GM12865 (cell line): ENCODE results near the gene PCDH10.

Source experiments
- DNase-seq: peaks from one replicate; pipeline ENCODE4 v3.0.0; 2010; ENCODE audit warnings: low read depth
- H3K4me3 ChIP-seq: 2 replicates; pipeline ENCODE4 v1.5.1; 2011; ENCODE audit warnings: mild to moderate bottlenecking, low read depth, low read length, control low read depth
- TF ChIP-seq, protein P1 (sequence below): IDR thresholded peaks from 2 replicates; pipeline ENCODE4 v1.5.1; 2011; ENCODE audit warnings: low read length, control low read depth, low read depth, inconsistent platforms; ENCODE audit not compliant: insufficient read depth; ENCODE audit errors: missing control alignments

The PCDH10 gene

DNA sequence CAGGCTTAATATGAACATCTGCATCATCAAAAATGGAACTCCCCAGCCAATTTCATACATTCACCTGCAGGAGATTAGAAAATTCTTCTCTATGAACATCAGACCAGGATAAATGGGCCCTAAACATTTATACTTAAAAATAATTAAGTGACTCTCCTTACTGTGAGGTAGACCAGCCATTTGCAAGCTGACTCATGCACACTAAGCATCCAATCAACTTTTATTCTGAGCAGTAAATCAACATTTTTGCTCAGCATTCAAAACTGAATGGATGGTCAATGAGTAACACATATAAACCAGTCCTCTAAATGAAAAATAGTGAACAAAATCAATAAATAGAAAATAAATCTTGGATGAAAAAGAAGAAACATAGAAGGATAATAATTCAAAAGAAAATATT, 19.9 kb upstream of the PCDH10 start:
- H3K4me3 ChIP-seq, result no peak overlapping the region
- TF ChIP-seq, protein P1, sequence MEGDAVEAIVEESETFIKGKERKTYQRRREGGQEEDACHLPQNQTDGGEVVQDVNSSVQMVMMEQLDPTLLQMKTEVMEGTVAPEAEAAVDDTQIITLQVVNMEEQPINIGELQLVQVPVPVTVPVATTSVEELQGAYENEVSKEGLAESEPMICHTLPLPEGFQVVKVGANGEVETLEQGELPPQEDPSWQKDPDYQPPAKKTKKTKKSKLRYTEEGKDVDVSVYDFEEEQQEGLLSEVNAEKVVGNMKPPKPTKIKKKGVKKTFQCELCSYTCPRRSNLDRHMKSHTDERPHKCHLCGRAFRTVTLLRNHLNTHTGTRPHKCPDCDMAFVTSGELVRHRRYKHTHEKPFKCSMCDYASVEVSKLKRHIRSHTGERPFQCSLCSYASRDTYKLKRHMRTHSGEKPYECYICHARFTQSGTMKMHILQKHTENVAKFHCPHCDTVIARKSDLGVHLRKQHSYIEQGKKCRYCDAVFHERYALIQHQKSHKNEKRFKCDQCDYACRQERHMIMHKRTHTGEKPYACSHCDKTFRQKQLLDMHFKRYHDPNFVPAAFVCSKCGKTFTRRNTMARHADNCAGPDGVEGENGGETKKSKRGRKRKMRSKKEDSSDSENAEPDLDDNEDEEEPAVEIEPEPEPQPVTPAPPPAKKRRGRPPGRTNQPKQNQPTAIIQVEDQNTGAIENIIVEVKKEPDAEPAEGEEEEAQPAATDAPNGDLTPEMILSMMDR, result no peak
- no peak for DNase-seq

DNA sequence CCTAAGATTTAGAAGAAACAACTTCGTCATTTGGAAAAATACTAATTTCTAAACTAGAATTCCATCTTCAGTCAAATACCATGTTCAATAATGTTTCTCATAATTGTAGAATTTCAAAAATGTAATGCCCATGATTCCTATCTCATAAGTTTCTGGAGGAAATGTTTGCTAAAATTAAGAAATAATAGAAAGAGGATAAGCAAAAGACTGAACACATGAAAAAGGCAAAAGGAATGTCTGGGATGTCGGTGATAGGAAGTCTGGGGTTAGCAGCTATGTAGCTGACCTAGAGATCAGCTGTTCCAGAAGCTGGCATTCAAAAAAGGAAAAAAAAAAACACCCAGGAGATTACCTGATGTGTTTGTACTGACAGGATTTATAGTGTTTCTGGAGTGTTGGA, 18.9 kb upstream of the PCDH10 start:
- H3K4me3 ChIP-seq, result no peak overlapping the region
- no peak for DNase-seq
- TF ChIP-seq, protein P1, result no peak

DNA sequence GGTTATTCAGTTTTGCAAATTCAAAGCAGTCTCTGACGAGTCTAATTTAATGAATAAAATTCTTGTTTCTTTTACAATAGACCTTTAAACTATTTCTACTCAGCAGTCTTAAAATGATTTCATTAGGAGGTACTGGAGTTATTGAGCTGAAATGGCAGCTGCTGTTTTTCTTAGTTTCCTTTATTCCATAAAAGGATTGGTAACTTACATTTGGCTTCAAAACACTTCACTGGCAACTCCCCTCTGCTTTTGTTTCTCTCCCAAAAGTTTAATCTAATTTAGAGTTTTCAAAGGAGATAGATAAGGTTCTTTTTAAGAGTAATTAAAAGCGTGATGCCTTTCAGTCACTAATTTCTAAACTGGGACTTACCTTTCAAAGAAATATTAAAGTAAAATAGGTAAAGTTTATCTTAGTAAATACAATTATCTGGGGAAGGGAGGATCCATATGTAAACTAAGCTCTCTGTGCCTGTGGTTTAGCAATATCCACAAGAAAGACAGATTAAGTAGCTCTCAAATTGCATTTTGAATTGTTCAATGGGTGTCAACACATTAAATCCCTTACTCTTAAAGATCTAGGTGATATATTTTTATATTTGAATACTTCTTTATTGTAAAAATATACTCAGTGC, 17.1 kb upstream of the PCDH10 start:
- TF ChIP-seq, protein P1, result no peak
- DNase-seq, result no peak
- H3K4me3 ChIP-seq, result no peak overlapping the region

DNA sequence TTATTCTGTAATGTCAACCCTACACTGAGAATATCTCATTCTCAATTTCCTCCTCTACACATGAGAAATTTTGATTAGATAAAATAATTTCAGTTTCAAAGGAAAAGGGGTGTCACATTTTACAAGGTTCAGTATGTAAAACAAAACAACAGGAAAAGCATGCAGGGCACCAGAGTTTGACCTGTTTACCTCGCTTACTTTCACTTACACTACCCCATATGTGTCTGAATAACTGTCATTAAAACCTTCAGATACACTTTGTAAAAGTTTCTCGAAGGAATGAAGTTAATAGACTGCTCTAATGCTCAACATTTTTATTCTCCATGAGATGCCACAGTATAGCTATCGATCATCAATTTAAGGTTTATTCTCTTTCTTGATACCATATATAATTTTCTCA, 12.3 kb upstream of the PCDH10 start:
- no peak overlapping the region for H3K4me3 ChIP-seq
- DNase-seq, result no peak

DNA sequence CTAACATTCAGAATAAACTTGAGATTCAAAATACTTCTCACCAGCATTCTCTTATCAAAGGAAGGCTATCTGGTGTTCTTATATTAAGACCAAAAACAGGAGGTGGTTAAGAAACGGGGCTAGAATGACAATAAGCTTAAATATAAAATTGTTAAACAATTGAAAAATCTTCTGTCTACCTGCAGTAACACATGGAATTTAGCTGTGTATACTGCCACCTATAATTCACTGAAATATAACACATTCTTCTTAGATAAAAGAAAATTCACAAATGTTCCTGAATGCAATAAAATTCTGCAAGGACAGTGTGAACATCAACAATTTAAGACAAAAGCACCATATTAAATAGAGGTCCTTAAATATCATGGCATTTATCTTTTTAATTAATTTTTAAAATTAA, 11.5 kb upstream of the PCDH10 start:
- no peak overlapping the region for H3K4me3 ChIP-seq
- DNase-seq, result no peak
- TF ChIP-seq, protein P1, result no peak

More for the DNA sequence above, 12.3 kb upstream of the PCDH10 start:
- TF ChIP-seq, protein P1, result no peak

DNA sequence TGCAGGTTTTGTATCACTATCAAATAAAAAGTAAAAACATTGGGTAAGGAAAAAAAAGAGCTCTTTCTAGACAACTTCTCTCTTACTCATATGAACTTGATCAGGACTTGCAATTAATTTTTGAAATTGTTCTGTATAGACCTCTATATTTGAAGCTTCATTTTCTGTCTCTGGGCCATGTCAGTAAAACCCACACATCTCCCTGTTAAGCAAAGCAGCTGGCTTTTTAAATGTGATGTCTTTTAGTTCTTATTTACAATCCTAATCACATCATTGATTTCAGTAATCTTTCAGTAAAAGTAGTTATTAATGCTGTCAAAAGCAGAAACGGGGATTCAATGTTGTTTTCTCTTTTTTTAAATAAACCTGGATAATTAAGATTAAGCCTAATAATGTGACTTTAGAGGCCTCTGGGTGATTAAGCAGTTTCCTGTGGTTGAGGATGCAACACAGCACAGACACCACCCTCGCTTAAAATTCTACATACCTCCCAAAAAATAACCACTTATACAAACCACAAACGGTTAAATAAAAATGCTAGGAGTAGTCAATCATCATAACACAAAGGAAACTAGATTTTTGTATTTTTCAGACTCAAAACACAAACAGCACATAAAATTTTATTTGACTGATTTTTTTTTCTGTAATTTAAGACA, 5.2 kb upstream of the PCDH10 start:
- DNase-seq, result no peak
- no peak overlapping the region for H3K4me3 ChIP-seq
- TF ChIP-seq, protein P1, result no peak

DNA sequence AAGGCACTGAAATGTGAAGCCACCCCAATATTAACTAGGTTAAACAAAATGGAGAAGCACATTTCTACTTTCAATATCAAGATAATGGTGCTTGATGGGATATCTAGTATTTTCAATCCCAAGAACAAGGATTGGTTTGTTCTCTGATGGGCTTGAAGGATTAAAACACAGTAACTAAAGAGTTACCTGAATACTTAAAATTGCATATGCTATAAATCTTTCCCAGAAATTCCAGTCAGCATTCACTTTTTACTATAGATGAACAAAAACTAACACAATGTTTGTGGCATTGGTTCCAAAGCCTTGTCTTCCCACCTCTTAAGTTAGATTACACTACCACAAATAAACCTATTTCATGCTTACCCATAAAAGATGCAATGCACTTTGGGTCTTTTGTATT, 3.9 kb upstream of the PCDH10 start:
- TF ChIP-seq, protein P1, result no peak
- no peak overlapping the region for H3K4me3 ChIP-seq
- no peak for DNase-seq
